ENCODE data around the gene GALNT1.

The GALNT1 gene

DNA sequence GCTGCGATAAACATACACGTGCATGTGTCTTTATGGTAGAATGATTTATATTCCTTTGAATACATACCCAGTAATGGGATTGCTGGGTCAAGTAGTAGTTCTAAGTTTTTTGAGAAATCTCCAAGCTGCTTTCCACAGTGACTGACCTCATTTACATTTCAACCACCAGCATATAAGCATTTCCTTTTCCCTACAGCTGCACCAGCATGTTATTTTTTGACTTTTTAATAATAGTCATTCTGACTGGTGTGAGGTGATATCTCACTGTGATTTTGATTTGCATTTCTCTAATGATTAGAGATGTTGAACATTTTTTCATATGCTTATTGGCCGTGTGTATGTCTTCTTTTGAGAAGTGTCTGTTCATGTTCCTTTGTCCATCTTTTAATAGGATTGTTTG is 22.8 kb downstream of the GALNT1 start:
- Histone ChIP-seq H3F3A (ENCODE audit: insufficient read depth, low read length) (no peaks in the 10 kb centered on the region), H3K4me1 (ENCODE audit: low read length) (no peaks in the 10 kb centered on the region), H3K9ac (ENCODE audit: low read length) (no peak overlapping the region), H3K27me3 (replicated peaks; ENCODE audit: insufficient read depth, low read length) (no peaks in the 10 kb centered on the region), H3K9me3 (replicated peaks; ENCODE audit: insufficient read depth, low read length) (no peaks in the 10 kb centered on the region), H3K27ac (ENCODE audit: low read length) (no peak overlapping the region), H4K20me1 (ENCODE audit: insufficient read depth, low read length) (no peaks in the 10 kb centered on the region), H3K79me2 (ENCODE audit: low read length) (0 out of 2 replicates have a peak, but pooled peaks cover 3% of the 10 kb centered on the region), H3K4me2 (ENCODE audit: low read depth, low read length) (no peak overlapping the region), H3K9me2 (replicated peaks; ENCODE audit: insufficient read depth, low read length) (no peaks in the 10 kb centered on the region), H3K4me3 (ENCODE audit: low read length) (no peak overlapping the region), H2AFZ (ENCODE audit: low read length) (no peak overlapping the region), H3K36me3 (replicated peaks; ENCODE audit: insufficient read depth, low read length) (no peaks in the 10 kb centered on the region)
- no peak for DNase-seq
- TF ChIP-seq EZH2 (optimal IDR thresholded peaks at IDR 0.05; ENCODE audit: low read depth, low read length): no peak

GRCh38 chr18:35605686-35606417 is 24.3 kb downstream of the GALNT1 start:
- Histone ChIP-seq H3K27me3 (replicated peaks; ENCODE audit: insufficient read depth, low read length) (no peaks in the 10 kb centered on the region), H3K9ac (ENCODE audit: low read length) (no peak overlapping the region), H3K4me2 (ENCODE audit: low read depth, low read length) (no peak overlapping the region), H3K79me2 (ENCODE audit: low read length) (0 out of 2 replicates have a peak, but pooled peaks cover 3% of the 10 kb centered on the region), H3K36me3 (replicated peaks; ENCODE audit: insufficient read depth, low read length) (no peaks in the 10 kb centered on the region), H3K27ac (ENCODE audit: low read length) (no peak overlapping the region), H2AFZ (ENCODE audit: low read length) (no peak overlapping the region), H4K20me1 (ENCODE audit: insufficient read depth, low read length) (no peaks in the 10 kb centered on the region), H3K4me3 (ENCODE audit: low read length) (no peak overlapping the region), H3K4me1 (ENCODE audit: low read length) (no peaks in the 10 kb centered on the region), H3K9me3 (replicated peaks; ENCODE audit: insufficient read depth, low read length) (no peaks in the 10 kb centered on the region), H3K9me2 (replicated peaks; ENCODE audit: insufficient read depth, low read length) (no peaks in the 10 kb centered on the region), H3F3A (ENCODE audit: insufficient read depth, low read length) (no peaks in the 10 kb centered on the region)
- TF ChIP-seq EZH2phosphoT487 (IDR thresholded peaks at IDR 0.05; ENCODE audit: low read length) (no peak), CTCF (IDR thresholded peaks at IDR 0.05; ENCODE audit: low read length) (no peak), EZH2 (optimal IDR thresholded peaks at IDR 0.05; ENCODE audit: low read depth, low read length) (no peak)
- DNase-seq: no peak

- no peaks in the 10 kb centered on the region for H3K79me2 ChIP-seq (ENCODE audit: low read length)
- no peak overlapping the region for H3K4me3 ChIP-seq (ENCODE audit: low read length)
- H3K9ac ChIP-seq (ENCODE audit: low read length): no peak overlapping the region
- no peaks in the 10 kb centered on the region for H3K27me3 ChIP-seq (replicated peaks; ENCODE audit: insufficient read depth, low read length)
- H3F3A ChIP-seq (ENCODE audit: insufficient read depth, low read length): no peaks in the 10 kb centered on the region
- no peaks in the 10 kb centered on the region for H3K36me3 ChIP-seq (replicated peaks; ENCODE audit: insufficient read depth, low read length)
- no peak for DNase-seq
- H4K20me1 ChIP-seq (ENCODE audit: insufficient read depth, low read length): no peaks in the 10 kb centered on the region
- H3K9me2 ChIP-seq (replicated peaks; ENCODE audit: insufficient read depth, low read length): no peaks in the 10 kb centered on the region
- H3K27ac ChIP-seq (ENCODE audit: low read length): no peak overlapping the region
- H3K9me3 ChIP-seq (replicated peaks; ENCODE audit: insufficient read depth, low read length): no peaks in the 10 kb centered on the region
- no peak overlapping the region for H2AFZ ChIP-seq (ENCODE audit: low read length)
- H3K4me1 ChIP-seq (ENCODE audit: low read length): no peaks in the 10 kb centered on the region
- H3K4me2 ChIP-seq (ENCODE audit: low read depth, low read length): no peak overlapping the region
- TF ChIP-seq CTCF (IDR thresholded peaks at IDR 0.05; ENCODE audit: low read length): no peak
Observed at GRCh38 chr18:35609236-35609635, 27.7 kb downstream of the GALNT1 start.

DNA sequence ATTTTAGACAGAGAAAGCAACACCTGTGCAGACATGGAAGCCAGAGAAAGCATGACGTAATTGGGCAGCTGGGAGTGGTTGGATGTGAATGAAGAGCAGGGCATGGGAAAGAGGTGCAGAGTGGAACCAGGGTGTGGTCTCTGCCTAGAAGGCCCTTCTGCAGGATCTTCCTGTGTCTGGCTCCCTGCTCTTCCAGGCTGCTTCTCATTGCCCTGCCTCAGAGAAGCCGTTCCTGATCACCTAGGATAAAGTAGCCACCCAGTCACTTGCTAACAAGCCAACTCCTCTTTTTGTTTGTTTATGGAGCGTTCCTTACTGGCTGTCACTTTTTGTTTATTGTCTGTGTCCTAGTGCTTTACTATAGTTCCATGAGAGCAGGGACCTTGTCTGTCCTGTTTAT is 28.5 kb downstream of the GALNT1 start:
- no peaks in the 10 kb centered on the region for H3K9me3 ChIP-seq (replicated peaks; ENCODE audit: insufficient read depth, low read length)
- no peak overlapping the region for H3K4me3 ChIP-seq (ENCODE audit: low read length)
- H3K36me3 ChIP-seq (replicated peaks; ENCODE audit: insufficient read depth, low read length): no peaks in the 10 kb centered on the region
- DNase-seq: no peak
- TF ChIP-seq EZH2 (optimal IDR thresholded peaks at IDR 0.05; ENCODE audit: low read depth, low read length) (no peak), CTCF (IDR thresholded peaks at IDR 0.05; ENCODE audit: low read length) (no peak), EZH2phosphoT487 (IDR thresholded peaks at IDR 0.05; ENCODE audit: low read length) (no peak)
- H2AFZ ChIP-seq (ENCODE audit: low read length): no peak overlapping the region
- no peak overlapping the region for H3K27ac ChIP-seq (ENCODE audit: low read length)
- no peaks in the 10 kb centered on the region for H3K79me2 ChIP-seq (ENCODE audit: low read length)
- no peak overlapping the region for H3K4me2 ChIP-seq (ENCODE audit: low read depth, low read length)
- H3K9me2 ChIP-seq (replicated peaks; ENCODE audit: insufficient read depth, low read length): no peaks in the 10 kb centered on the region
- H3F3A ChIP-seq (ENCODE audit: insufficient read depth, low read length): no peaks in the 10 kb centered on the region
- no peaks in the 10 kb centered on the region for H3K4me1 ChIP-seq (ENCODE audit: low read length)
- no peaks in the 10 kb centered on the region for H4K20me1 ChIP-seq (ENCODE audit: insufficient read depth, low read length)
- H3K27me3 ChIP-seq (replicated peaks; ENCODE audit: insufficient read depth, low read length): no peaks in the 10 kb centered on the region
- H3K9ac ChIP-seq (ENCODE audit: low read length): no peak overlapping the region
